Amniotic stem cell (primary cell): Measurements from ENCODE around the gene PRKRA.
A peak's percentile ranks its signal among the peaks of the same experiment; 100 is the strongest.
"Not testable (repeated sequence)": the region's sequence is repeated elsewhere in the genome, so short reads cannot be mapped to it uniquely, and the experiment has no call there.

Experiments
- DNase-seq: peaks from one replicate; lab custom pipeline; 2025; lab: John Stamatoyannopoulos, UW

PRKRA gene

DNA sequence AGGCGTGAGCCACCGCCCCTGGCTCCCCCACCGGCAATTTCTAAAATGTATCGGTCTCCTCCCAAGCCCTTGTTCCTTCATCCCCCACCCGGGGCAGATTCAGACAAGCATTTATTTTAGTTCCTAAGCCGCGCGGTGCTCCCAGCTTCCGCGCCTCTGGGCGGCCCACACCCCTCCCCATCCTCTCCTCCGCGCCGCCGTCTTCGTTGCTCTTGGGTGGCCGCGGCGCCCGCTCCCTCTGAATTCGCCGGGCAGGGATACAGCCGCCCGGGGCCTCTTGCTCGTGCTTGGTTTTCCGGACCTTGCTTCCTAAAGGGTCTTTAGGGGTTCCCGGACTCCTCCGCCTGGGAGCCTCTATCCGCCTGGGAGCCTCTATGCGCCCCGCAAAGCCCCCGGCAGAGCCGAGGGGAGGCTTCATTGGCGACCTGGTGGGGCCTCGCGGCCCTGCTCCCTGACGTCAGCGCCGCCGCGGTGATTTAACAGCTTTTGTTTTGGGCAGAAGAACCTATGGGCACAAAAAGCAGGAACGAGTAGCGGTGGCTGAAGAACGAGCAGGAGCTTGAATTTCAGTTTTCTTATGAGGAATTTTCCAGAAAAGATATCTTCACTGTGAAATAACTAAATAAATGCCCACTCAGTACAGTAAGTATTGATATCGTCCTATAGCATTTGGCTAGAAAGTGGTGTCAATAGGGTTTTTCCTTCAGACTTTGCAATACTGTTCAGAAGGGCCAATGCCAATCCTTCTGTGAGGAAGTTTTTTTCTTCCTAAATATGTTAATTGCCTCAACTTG lies 37.3 kb downstream of the PRKRA start:
- DNase-seq: peak; percentile 19

DNA sequence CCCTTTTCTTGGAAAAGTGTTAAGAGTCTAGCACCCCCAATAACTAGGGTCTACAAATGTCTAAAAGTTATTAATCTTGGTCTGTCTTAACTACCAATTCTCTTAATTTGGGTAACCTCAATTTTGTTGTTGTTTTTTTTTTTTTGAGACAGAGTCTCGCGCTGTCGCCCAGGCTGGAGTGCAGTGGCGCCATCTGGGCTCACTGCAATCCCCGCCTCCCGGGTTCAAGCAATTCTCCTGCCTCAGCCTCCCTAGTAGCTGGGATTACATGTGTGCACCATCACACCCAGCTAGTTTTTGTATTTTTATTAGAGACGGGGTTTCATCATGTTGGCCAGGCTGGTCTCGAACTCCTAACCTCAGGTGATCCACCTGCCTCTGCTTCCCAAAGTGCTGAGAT lies 38.5 kb downstream of the PRKRA start:
- not testable (repeated sequence) for DNase-seq

DNA sequence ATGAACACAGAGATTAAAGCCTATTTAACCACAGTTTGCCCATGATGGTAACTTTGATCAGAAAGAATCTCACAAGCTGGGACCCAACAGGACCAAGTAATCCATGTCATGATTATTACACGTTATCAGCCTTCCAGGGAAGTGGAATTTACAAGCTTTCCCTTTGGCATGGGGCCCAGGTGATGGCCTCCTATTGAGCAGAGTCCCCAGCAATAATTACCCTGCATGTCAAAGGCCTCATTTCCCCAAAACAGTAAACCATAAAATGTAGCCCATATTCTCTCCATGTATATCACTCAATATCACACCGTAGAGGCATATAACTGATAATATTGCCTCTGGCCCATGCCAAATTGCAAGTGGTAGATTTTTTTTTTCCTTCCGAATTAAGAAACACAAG lies 38.9 kb downstream of the PRKRA start:
- no peak for DNase-seq

DNA sequence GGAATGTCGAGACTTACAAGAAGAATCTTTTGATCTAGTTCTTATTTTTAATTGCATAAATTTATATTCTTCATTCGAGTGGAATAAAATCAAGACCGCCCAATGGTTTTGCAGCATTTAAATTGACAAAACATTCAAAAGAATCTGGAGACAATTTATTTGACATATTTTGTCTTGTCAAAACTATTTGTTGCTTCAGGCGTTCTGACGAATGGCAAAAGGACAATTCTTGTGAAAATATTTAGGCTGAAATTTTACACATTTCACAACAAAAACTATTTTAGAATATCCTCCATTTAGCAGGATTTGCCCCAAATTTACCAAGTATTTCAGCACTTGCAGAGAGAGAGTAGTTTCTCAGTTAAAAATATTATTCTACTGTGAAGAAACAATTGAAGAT lies 41.7 kb downstream of the PRKRA start:
- no peak for DNase-seq

DNA sequence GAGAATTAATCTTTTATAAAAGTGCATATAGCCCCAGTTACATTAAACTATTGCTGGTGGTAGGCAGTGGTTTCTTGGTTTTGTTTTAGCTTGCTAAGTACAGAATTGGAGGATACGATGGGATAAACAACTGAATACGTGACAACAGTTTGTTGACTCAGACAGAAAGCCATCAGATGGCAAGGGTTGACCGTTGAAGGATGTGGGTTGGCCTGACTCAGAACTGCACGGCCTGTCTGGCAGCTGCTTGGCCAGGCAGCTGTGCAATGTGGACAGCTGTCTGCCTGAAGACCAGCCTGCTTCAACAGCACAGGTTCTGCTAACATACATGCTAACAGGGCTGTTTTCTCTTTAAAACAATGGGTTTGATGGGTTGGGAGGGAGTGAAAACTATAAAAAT lies 46.6 kb downstream of the PRKRA start:
- DNase-seq: no peak

DNA sequence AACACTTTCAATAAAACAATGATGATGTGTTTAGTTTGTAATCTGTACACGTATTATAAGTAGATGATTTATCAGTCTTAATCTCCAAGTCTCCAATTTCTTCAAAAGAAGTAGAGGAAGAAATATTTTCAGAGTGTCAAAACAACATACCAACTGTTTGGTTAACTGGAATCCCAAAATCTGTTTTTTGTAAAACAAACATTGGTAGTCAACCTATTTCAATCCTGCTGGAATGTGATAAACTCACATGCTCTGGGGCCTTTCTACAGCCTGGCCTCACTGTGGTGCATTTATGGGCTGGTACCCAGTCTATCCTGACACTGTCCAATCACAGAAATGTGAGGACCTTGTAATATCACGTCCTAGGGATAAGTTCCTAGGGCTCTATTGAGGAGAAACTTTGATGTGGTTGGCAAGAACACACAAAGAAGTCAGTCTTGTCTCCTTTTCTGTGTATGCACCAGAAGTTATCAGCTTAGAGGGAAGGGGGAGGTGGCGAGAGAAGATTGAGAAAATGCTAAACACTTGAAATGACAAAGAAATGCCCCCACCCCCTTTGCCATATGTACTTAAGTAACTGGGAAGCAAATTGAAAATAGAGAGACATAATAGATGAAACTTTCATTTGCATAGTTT lies 47.2 kb downstream of the PRKRA start:
- DNase-seq: no peak

DNA sequence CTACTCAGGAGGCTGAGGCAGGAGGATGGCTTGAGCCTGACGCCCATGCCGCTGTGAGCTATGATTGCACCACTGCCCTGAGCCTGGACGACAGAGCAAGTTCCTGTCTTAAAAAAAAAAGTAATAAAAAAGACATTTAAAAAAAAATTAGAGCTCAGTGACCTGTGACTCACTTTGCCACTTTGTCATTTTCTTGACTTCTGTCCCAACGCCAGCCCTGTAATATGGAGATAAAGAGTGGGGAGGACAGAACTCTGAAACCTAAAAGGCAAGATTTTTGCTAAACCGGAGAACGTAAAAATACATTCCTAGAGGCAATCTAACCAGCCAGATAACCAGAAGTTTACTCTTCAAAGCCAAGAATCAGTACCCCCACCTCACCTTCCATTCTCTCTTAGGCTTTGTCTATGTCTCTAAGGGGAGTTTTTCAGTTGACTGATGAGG lies 49.0 kb downstream of the PRKRA start:
- no peak for DNase-seq

DNA sequence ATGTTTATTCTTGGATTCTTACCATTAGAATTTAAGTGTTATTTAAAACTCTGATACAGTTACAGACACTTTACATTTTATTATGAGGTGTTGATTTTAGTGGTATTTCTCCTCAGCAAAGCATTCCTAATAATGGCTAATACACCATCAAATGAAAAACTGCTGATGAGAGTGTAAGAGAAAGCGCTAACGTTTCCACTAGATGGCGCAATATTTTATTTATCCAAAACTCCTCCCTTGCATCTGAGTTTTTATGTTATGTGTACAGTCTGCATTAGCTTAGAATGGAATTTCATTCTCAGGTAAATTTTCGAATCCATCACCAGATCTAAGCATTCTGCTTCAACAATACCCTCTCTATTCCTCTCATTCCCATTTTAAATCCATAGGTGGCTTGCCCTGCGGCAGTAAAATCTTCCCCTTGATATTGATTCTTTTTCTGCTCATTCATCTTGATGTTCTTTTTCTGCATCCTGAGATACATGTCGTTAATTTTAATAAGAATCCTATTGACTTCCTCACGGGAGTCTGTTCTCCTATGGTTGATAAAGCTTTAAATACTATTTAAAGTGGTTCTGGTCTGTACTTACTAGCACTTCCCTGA lies 53.9 kb downstream of the PRKRA start:
- no peak for DNase-seq

DNA sequence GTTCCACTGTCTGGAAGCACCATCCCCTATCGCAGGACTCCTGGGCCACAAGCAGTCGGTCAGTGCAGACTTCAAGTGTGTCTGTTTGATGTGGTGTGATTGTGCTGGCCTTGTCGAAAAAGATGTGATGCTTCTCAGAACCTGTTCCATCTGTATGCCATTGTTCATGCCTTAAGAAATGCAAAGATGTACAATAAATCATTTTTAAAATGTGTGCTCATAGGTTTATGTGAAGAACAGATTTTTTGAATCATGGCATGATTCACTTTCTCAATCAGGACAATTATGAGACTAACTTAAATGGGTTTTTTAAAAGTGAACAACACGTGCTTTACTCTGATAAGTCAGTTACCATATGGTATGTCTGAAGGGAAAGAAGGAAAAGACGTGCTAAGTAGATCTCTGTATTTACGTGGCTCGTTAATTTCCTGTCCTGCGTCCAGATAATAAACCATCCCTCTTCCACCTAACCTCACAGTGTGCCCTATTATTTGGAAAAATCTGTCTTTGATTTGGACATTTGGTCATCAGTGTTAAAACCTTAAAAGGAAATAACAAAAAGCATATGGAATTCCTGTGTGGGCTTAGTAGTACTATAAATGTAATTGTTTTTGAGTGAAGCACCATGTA lies 54.9 kb downstream of the PRKRA start:
- DNase-seq: no peak

DNA sequence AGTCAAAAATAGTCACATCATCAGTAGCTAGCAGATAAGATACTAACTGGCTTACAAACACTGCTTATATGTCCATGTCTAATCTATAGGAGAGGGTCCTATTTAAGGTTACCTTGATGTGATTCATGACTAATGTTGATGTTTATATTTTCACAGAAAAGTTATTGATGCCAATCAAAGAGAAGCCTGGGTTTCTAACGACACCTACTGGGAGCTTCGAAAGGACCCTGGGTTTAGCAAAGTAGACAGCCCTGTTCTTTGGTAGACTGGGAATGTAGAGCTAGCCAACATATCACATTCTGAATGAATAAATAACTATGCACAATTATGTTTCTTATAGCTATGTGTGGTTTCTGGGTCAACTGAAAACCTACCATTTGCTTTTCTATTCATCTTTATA lies 55.7 kb downstream of the PRKRA start:
- no peak for DNase-seq

DNA sequence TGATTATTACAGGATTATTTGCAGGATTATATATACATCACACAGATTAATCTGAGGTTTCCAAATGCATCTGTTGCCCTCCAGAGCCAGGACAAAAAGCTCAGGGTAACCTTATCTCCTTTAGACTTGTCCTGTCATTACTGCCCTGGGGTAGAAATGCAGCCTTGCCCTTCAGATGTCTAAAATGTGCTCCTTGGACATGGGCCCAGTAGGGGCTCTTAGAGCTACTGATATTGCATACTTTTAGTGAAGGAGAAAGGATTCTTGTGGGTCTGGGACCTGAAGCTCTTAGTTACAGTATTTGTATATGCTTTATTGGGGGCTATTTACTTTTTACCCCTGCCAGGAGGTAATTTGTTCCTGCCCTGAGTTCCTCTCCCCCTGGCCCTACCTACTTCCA lies 56.1 kb downstream of the PRKRA start:
- DNase-seq: no peak

DNA sequence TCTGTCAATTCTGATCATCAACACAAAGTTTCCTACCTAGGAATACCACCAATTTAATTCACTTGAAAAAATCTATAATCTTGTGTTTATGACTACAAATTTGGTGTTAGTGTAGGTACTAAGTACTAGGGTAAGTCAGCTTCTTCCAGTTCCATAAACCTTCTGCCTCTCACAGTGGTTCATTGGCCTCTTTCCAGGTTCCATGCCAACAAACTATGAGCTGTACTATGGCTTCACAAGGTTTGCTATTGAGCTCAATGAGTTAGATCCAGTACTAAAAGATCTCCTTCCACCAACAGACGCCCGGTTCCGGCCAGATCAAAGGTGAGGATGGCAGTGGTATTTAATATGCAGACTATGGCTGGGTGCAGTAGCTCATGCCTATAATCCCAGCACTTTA lies 58.8 kb downstream of the PRKRA start:
- DNase-seq: no peak

DNA sequence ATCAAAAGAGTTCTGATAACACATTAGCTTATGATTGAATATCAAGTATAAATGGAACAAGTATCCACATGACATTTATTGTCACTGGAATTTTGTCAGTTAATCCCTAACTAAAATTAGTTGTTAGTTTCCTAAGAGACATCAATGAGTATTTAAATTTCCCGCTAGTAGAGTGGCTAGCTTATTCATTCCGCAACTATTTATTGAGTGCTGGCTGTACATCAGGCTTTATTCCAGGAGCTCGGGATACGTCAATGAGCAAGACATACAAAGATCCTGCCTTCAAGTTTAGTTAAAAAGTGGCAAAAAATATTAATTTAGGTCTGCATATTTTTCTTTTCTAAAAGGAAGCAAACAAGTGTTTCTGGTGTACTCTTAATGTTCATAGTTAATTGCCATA lies 59.3 kb downstream of the PRKRA start:
- no peak for DNase-seq

DNA sequence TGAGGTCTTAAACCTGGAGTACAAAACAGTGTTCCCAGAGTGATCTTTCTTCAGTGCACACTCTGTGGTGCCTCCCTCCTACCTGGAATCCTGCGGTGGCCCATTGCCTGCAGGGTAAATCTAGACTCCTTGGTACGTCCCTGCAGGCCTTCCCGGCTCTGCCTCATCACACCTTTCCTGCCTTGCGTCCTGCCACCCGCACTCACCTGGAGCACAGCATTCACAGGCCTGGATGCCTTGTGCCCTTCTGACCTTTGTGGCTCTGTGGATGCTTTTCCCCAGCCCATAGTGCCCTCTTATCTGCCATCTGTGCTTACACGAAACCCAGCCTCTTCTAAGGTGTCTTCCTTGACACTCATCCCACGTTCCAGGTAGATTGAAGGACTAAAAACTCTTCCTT lies 62.7 kb downstream of the PRKRA start:
- DNase-seq: no peak

DNA sequence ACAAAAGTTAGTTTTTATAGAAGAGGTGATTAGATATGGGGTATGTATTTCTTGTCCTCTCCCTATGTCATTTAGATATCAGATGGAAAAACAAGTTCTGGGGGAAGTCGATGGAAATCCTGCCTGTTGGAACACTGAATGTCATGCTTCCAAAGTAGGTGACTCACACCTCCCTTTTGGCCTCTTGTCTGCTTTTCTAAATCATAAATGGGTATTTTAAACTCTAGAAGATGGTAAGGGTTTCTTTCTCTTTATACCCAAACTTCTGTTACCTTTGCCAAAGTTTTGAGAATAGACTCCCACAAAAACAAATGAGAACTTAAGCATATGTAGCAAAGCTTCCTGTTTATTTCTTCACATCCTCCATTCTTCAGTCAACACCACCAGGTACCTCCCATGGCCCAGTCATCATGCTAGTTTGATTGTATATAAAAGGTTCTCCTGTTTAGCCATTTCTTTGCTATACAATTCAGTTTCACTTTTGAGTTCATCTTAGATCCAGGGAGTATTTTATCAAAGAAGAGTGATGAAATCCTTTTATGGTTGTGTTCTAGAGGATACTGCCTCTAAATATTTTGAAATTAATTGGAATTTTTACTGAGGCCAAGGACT lies 63.9 kb downstream of the PRKRA start:
- no peak for DNase-seq

DNA sequence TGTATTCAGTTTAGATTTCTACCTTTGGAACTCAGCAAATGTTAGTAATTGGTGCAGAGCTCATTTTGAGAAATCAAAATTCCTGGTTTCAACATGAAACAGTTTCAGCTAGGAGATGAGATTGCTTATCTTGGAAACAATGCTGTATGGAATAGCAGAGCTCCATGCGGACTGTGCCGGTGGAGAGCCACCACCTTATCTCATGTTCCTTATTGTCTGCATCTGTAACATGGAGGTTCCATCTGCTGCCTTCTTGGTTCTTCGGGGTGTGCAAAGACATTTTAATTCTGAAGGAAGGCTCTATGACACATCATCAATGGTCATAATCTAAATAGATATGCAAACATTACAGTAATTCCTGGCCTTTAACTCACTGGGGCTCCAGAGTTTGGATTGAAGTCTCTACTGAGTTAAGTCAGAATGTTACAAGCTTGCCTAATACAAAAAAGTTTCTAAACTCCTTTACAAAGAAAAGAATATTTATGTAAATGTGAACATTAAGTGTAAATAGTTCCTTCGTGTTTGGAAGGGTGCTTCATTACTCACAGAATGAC lies 65.3 kb downstream of the PRKRA start:
- no peak for DNase-seq

DNA sequence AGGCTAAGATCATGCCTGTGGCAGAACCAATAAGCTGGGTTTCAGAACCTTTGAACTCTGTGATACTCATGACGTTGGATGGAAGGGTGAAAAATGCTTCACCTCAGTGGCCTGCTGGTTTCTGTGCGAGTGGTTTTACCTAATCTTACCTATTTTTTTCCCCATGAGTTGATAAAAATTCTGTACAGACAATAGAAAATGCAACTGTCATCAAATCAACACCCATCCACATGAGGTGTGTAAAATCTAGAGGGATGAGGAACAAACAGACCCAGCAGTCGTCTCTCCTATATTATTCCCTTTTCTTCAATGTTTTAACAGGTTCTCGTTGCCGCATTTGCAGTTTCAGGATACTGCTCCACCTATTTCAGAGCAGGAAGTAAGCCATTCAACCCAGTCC lies 67.3 kb downstream of the PRKRA start:
- DNase-seq: no peak
